Caco-2 (cell line): ENCODE measurements around the gene STEAP2. TPM values are rescaled to one million over a fixed set of nuclear protein-coding genes. Genes with fewer than 3 reads are reported as not detected.
"Not testable (repeated sequence)": the region's sequence is repeated elsewhere in the genome, so short reads cannot be mapped to it uniquely, and the experiment has no call there.

Source experiments
- BruUV-seq: library from RNA; stranded (reverse); fragments of 400-500 nt; replicated peaks from 2 replicates; lab custom pipeline; 2021; lab: Mats Ljungman, UMichigan
- CTCF ChIA-PET: fragments of 300-600 bp; sonication (Branson Sonifier 250); formaldehyde crosslinking; loops from one replicate; lab custom pipeline; 2022; ENCODE audit warnings: antibody characterized with exemption; lab: Charles Lee
- POLR2A ChIA-PET: fragments of 300-600 bp; sonication (Branson Sonifier 250); formaldehyde crosslinking; loops from one replicate; lab custom pipeline; 2022; ENCODE audit warnings: antibody characterized with exemption; lab: Charles Lee
- DNase-seq, 2 experiments: peaks; one replicate each; pipeline versions ENCODE4 v3.0.0 to v3.0.0-alpha.2; 2020 to 2022
- H3K27me3 ChIP-seq: replicated peaks from 2 replicates; pipeline ENCODE4 v1.6.0; 2011; ENCODE audit warnings: low read length; ENCODE audit not compliant: control insufficient read depth, insufficient read depth
- H3K36me3 ChIP-seq: 2 replicates; pipeline ENCODE4 v1.5.1; 2011; ENCODE audit warnings: low read length; ENCODE audit not compliant: control insufficient read depth, insufficient read depth
- H3K4me1 ChIP-seq: fragments of 250-450 bp; sonication (Bioruptor Pico); 2 replicates; pipeline ENCODE4 v1.5.1; 2020; ENCODE audit warnings: mild to moderate bottlenecking
- H3K4me3 ChIP-seq: 2 replicates; pipeline ENCODE4 v1.5.1; 2011; ENCODE audit warnings: low read depth, mild to moderate bottlenecking, control low read depth, low read length
- H3K9me3 ChIP-seq: fragments of 250-450 bp; sonication (Bioruptor Pico); 2 replicates; pipeline ENCODE4 v1.5.1; 2020; ENCODE audit warnings: mild to moderate bottlenecking, moderate library complexity
- H3K27ac Mint-ChIP-seq: one replicate; pipeline ENCODE4 v1.8.0; 2022; ENCODE audit warnings: mixed read lengths; ENCODE audit not compliant: unreplicated experiment
- H3K27me3 Mint-ChIP-seq: one replicate; pipeline ENCODE4 v1.8.0; 2022; ENCODE audit warnings: mixed read lengths; ENCODE audit not compliant: insufficient read depth, unreplicated experiment
- H3K36me3 Mint-ChIP-seq: one replicate; pipeline ENCODE4 v1.8.0; 2022; ENCODE audit warnings: mild to moderate bottlenecking, mixed read lengths; ENCODE audit not compliant: insufficient read depth, unreplicated experiment
- H3K4me1 Mint-ChIP-seq: one replicate; pipeline ENCODE4 v1.8.0; 2022; ENCODE audit warnings: low read depth, mixed read lengths; ENCODE audit not compliant: unreplicated experiment
- H3K4me3 Mint-ChIP-seq: one replicate; pipeline ENCODE4 v1.8.0; 2022; ENCODE audit warnings: mild to moderate bottlenecking, moderate library complexity, mixed read lengths; ENCODE audit not compliant: unreplicated experiment
- H3K9me3 Mint-ChIP-seq: one replicate; pipeline ENCODE4 v1.8.0; 2022; ENCODE audit warnings: mixed read lengths; ENCODE audit not compliant: unreplicated experiment
- CTCF ChIP-seq, 2 experiments: fragments of 200-600 bp in 1 of 2; IDR thresholded peaks; 1 replicate in 1 of 2; 2 replicates in 1 of 2; pipeline versions ENCODE4 v1.5.1 to v1.8.0; 2011 to 2022; ENCODE audit warnings: antibody characterized with exemption in 1 of 2, control low read depth in 1 of 2, inconsistent platforms in 1 of 2, low read depth in 1 of 2, low read length in 1 of 2, mild to moderate bottlenecking in 1 of 2, moderate library complexity in 1 of 2; ENCODE audit not compliant: insufficient read depth in 1 of 2, severe bottlenecking in 1 of 2, unreplicated experiment in 1 of 2
- intact Hi-C: fragments of 100-400 bp; cut with micrococcal nuclease; formaldehyde crosslinking; loops from one replicate; pipeline ENCODE4 v1.10.0; 2022; ENCODE audit not compliant: unreplicated experiment
- total RNA-seq: library from RNA; stranded (reverse); gene quantifications from 2 replicates; pipeline ENCODE4 v1.2.3, GENCODE V29; 2022

The STEAP2 gene
- total RNA-seq, 1 experiment from 2014 or later = 13.5 TPM

- Mint-ChIP-seq H3K36me3 (no peaks in the 10 kb centered on the region), H3K27me3 (no peaks in the 10 kb centered on the region), H3K4me3 (no peak overlapping the region), H3K9me3 (peaks cover 8% of the 10 kb centered on the region), H3K27ac (no peak overlapping the region), H3K4me1 (peaks cover 7% of the 10 kb centered on the region)
- no peaks in the 10 kb centered on the region for H3K9me3 ChIP-seq
- DNase-seq = no peak
- H3K4me3 ChIP-seq = no peak overlapping the region
- no peaks in the 10 kb centered on the region for H3K27me3 ChIP-seq
- intact Hi-C loops = no loop called here
- H3K36me3 ChIP-seq = no peaks in the 10 kb centered on the region
- TF ChIP-seq CTCF (IDR thresholded peaks at IDR 0.05; ENCODE audit: insufficient read depth in 1 of 2, low read depth in 1 of 2, low read length in 1 of 2, severe bottlenecking in 1 of 2, unreplicated experiment in 1 of 2) = no peak
- CTCF ChIA-PET = no interaction called here
- no peaks in the 10 kb centered on the region for H3K4me1 ChIP-seq
- no TSS peak for BruUV-seq
- POLR2A ChIA-PET = no interaction called here
Observed at GRCh38 chr7:90181485-90181884, 30.1 kb upstream of the STEAP2 start.

GRCh38 chr7:90186290-90186689 lies 25.2 kb upstream of the STEAP2 start:
- H3K27ac Mint-ChIP-seq, BruUV-seq, H3K4me3 ChIP-seq, H3K4me3 Mint-ChIP-seq, POLR2A ChIA-PET, CTCF ChIA-PET, intact Hi-C loops, H3K27me3 ChIP-seq, H3K36me3 ChIP-seq, H3K4me1 ChIP-seq, DNase-seq, H3K36me3 Mint-ChIP-seq, H3K27me3 Mint-ChIP-seq: not testable (repeated sequence)
- H3K9me3 ChIP-seq = peaks cover 12% of the 10 kb centered on the region; the same call in 1 of the 2 replicates
- peaks cover 31% of the 10 kb centered on the region for H3K9me3 Mint-ChIP-seq
- H3K4me1 Mint-ChIP-seq = peaks cover 23% of the 10 kb centered on the region

GRCh38 chr7:90187507-90188050 lies 24.0 kb upstream of the STEAP2 start:
- DNase-seq = no peak
- Mint-ChIP-seq H3K9me3 (peaks cover 34% of the 10 kb centered on the region), H3K27me3 (no peaks in the 10 kb centered on the region), H3K27ac (no peak overlapping the region), H3K4me3 (no peak overlapping the region), H3K4me1 (peaks cover 23% of the 10 kb centered on the region), H3K36me3 (no peaks in the 10 kb centered on the region)
- H3K4me3 ChIP-seq = no peak overlapping the region
- no peaks in the 10 kb centered on the region for H3K4me1 ChIP-seq
- ChIA-PET POLR2A (no interaction called here), CTCF (interaction anchor here (1.1 kb wide), 1 partner anchor 24 kb away, joined by 5 read pairs; the partner anchor contains the start of gene STEAP2)
- no TSS peak for BruUV-seq
- no peaks in the 10 kb centered on the region for H3K27me3 ChIP-seq
- no peak for TF ChIP-seq CTCF (IDR thresholded peaks at IDR 0.05; ENCODE audit: insufficient read depth in 1 of 2, low read depth in 1 of 2, low read length in 1 of 2, severe bottlenecking in 1 of 2, unreplicated experiment in 1 of 2)
- intact Hi-C loops = loop anchor here (1.0 kb wide), 1 partner anchor 25 kb away; no protein-coding TSS in a partner anchor
- peaks cover 16% of the 10 kb centered on the region; the same call in 1 of the 2 replicates for H3K9me3 ChIP-seq
- H3K36me3 ChIP-seq = no peaks in the 10 kb centered on the region
